Spleen (tissue), 11 donors: ENCODE data around the gene STAT3. TPM values are rescaled to one million over a fixed set of nuclear protein-coding genes. Genes with fewer than 3 reads are reported as not detected.
A peak's percentile ranks its signal among the peaks of the same experiment; 100 is the strongest.

Experiments used
- DNase-seq: peaks from one replicate; pipeline ENCODE4 v3.0.0-alpha.2; 2020
- H3K27ac ChIP-seq, 8 donors: fragments of 200-600 bp; sonication (generic) in 7 of 8; 1 replicate in 4 of 8; 2 replicates in 4 of 8; pipeline versions ENCODE4 v1.5.0 to v1.8.0; 2016 to 2021; ENCODE audit warnings: inconsistent platforms in 4 of 8, mild to moderate bottlenecking in 4 of 8, moderate library complexity in 1 of 8
- H3K27me3 ChIP-seq, 7 donors: fragments of 200-600 bp; sonication (generic) in 6 of 7; replicated peaks in 1 of 7; 1 replicate in 4 of 7; 2 replicates in 3 of 7; pipeline versions ENCODE4 v1.5.0 to v1.8.0; 2016 to 2021; ENCODE audit warnings: inconsistent platforms in 3 of 7, mild to moderate bottlenecking in 1 of 7
- H3K36me3 ChIP-seq, 6 donors: fragments of 200-600 bp; sonication (generic) in 5 of 6; 1 replicate in 4 of 6; 2 replicates in 2 of 6; pipeline versions ENCODE4 v1.5.0 to v1.8.0; 2016 to 2021; ENCODE audit warnings: inconsistent platforms in 2 of 6
- H3K4me1 ChIP-seq, 6 donors: fragments of 200-600 bp; sonication (generic) in 5 of 6; 1 replicate in 3 of 6; 2 replicates in 3 of 6; pipeline versions ENCODE4 v1.5.0 to v1.8.0; 2016 to 2021; ENCODE audit warnings: inconsistent platforms in 3 of 6
- H3K4me3 ChIP-seq, 8 donors: fragments of 200-600 bp; sonication (generic) in 7 of 8; 1 replicate in 4 of 8; 2 replicates in 4 of 8; pipeline versions ENCODE4 v1.5.0 to v1.8.0; 2016 to 2021; ENCODE audit warnings: inconsistent platforms in 4 of 8, mild to moderate bottlenecking in 4 of 8, moderate library complexity in 2 of 8
- H3K9me3 ChIP-seq, 8 donors: fragments of 200-600 bp; sonication (generic) in 7 of 8; 1 replicate in 4 of 8; 2 replicates in 4 of 8; pipeline versions ENCODE4 v1.5.0 to v1.8.0; 2016 to 2021; ENCODE audit warnings: inconsistent platforms in 4 of 8
- CTCF ChIP-seq, 11 experiments: fragments of 200-600 bp in 7 of 11; fragments of 450-650 bp in 4 of 11; sonication (generic) in 4 of 11; IDR thresholded peaks in 8 of 11; conservative IDR thresholded peaks in 3 of 11; 1 replicate in 7 of 11; 2 replicates in 4 of 11; pipeline versions ENCODE4 v1.4.0 to v1.8.0; 2016 to 2021; ENCODE audit warnings: antibody characterized with exemption in 11 of 11, inconsistent platforms in 4 of 11, mild to moderate bottlenecking in 1 of 11
- POLR2A ChIP-seq, 3 donors: fragments of 450-650 bp; IDR thresholded peaks; one replicate each; pipeline ENCODE4 v1.5.1; 2017; ENCODE audit warnings: antibody characterized with exemption in 3 of 3, mild to moderate bottlenecking in 1 of 3
- POLR2AphosphoS5 ChIP-seq, 3 donors: sonication (generic); formaldehyde crosslinking; IDR thresholded peaks; one replicate each; pipeline ENCODE4 v1.5.1; 2017; ENCODE audit warnings: antibody characterized with exemption in 3 of 3
- WGBS, 5 donors: extraction: QIAGEN DNeasy Blood & Tissue Kit in 3 of 5; methylation state at CpG; one replicate each; pipeline versions ENCODE4 v1.1.5 to v1.1.7; 2013 to 2018; 5-methylcytosine and 5-hydroxymethylcytosine counted together
- intact Hi-C: fragments of 100-400 bp; cut with DNase I; formaldehyde crosslinking; loops from one replicate; pipeline ENCODE4 v1.15.0; 2023; ENCODE audit warnings: low total_unique reads
- polyA plus RNA-seq, 3 donors: library from polyadenylated mRNA; stranded (reverse); fragments of 200-250 nt; gene quantifications; one replicate each; pipeline ENCODE4 v1.2.1, GENCODE V29; 2013
- total RNA-seq, 7 donors: library from RNA; depleted of rRNA in 3 of 7; stranded (reverse); fragments of >200 nt in 3 of 7; fragmentation: NEBNext Ultra II Directional in 4 of 7; extraction: Animal tissue kit (Norgen Biotek cat#: 25700) in 4 of 7; gene quantifications; one replicate each; pipeline versions ENCODE4 v1.1.0 to v1.2.1, GENCODE V29; 2016 to 2021
- donor health status: healthy with polysubstance abuse.
- donor health status: DM: no; HTN: no; CAD: no; lungs with moderate emphysema.
- donor health status: DM: no; HTN: no; CAD: no.
- donor health status: Bipolar disorder and iron deficiency.
- donor health status: healthy.
- donor health status: DM: no; HTN: no; CAD: no.
- donor health status: DM: yes; HTN: yes; CAD: no.

The STAT3 gene
- total and polyA plus RNA-seq, 10 donors = 18.3 to 326 (median 241) TPM

DNA sequence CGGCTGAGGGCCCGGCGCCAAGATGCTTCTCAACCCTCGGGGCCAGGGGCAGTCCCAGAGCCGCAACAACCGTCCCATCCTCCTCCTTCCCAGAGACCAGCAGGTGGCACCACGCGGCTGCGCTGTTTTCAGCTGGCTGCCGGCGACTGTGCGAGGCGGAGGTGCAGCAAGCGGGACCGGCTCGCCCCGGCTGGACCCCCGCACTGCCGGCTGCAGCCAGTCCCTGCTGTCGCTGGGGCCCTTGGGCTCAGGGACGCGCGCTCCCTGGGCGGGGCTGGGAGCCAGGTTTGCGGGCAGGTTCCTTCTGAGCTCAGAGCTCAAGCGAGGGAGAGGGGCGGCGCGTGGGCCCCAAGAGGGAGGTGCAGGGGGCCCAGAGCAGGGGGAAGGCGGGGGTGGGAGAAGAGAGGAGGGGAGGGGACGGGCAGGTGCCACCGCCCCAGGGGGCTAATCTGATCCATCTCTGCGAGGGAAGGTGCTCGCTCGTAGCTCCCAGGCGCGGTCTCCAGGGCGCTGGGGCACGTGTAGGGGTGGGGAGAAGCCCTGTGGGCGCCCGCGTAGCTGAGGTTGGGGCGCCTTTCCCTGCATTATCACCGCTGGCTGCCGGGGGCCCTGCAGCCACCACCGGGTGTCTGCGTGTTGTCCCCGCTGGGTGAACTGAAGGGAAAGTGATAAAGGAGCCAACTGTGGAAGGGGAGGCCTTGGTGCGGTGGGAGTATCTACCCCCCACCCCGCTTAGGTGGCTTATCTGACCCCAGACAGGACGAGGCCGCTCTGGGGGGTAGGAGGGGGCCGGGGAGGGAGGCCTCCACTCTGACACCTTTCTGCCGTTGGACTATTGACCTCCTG, 75.7 kb downstream of the STAT3 start:
- WGBS, 5 donors = 9 to 23% (median 17%) methylated on average over 27 to 54 of the region's 54 CpGs
- H3K4me1 ChIP-seq = peaks cover 52 to 75% (median 57%) of the 10 kb centered on the region in 6 donors
- H3K27ac ChIP-seq = peak overlapping the region; percentile 6 to 83 (median 67)
- intact Hi-C loops = no loop called here
- TF ChIP-seq CTCF (IDR thresholded peaks at IDR 0.05 in 8 of 11, conservative IDR thresholded peaks at IDR 0.05 in 3 of 11) = peak; percentile 31 to 81 (median 69)
- TF ChIP-seq POLR2AphosphoS5 (IDR thresholded peaks at IDR 0.05) = peak; percentile 83 to 93 (median 85)
- TF ChIP-seq POLR2A (IDR thresholded peaks at IDR 0.05) = no peak
- no peaks in the 10 kb centered on the region for H3K27me3 ChIP-seq
- no peaks in the 10 kb centered on the region for H3K9me3 ChIP-seq
- peak overlapping the region in 5 of 8 donors; percentile 13 to 62 (median 35) for H3K4me3 ChIP-seq
- H3K36me3 ChIP-seq = peaks cover 0 to 99% (median 63%) of the 10 kb centered on the region in 6 donors
- DNase-seq = peak; percentile 95

DNA sequence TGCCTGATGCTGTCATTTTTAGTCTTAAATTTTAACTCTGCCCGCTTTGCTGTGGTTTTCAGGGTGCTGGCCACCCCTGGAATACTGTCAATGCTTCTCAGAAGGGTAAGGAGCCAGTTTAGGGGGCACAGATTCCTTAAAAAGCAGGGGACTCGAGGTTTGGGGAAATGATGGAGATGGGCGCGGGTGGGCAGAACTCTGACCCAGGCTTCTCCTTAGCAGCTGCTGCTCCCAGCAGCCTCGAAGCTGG, 76.3 kb downstream of the STAT3 start:
- peak overlapping the region; percentile 6 to 83 (median 67) for H3K27ac ChIP-seq
- intact Hi-C loops = no loop called here
- peaks cover 52 to 70% (median 57%) of the 10 kb centered on the region in 6 donors for H3K4me1 ChIP-seq
- TF ChIP-seq POLR2AphosphoS5 (IDR thresholded peaks at IDR 0.05) (no peak), CTCF (IDR thresholded peaks at IDR 0.05 in 8 of 11, conservative IDR thresholded peaks at IDR 0.05 in 3 of 11) (no peak), POLR2A (IDR thresholded peaks at IDR 0.05) (no peak)
- peak overlapping the region in 4 of 8 donors; percentile 24 to 62 (median 37) for H3K4me3 ChIP-seq
- WGBS, 5 donors = 10 to 14% (median 11%) methylated on average over 4 to 5 of the region's 5 CpGs
- H3K36me3 ChIP-seq = peaks cover 0 to 99% (median 63%) of the 10 kb centered on the region in 6 donors
- H3K9me3 ChIP-seq = no peaks in the 10 kb centered on the region
- DNase-seq = no peak
- no peaks in the 10 kb centered on the region for H3K27me3 ChIP-seq

DNA sequence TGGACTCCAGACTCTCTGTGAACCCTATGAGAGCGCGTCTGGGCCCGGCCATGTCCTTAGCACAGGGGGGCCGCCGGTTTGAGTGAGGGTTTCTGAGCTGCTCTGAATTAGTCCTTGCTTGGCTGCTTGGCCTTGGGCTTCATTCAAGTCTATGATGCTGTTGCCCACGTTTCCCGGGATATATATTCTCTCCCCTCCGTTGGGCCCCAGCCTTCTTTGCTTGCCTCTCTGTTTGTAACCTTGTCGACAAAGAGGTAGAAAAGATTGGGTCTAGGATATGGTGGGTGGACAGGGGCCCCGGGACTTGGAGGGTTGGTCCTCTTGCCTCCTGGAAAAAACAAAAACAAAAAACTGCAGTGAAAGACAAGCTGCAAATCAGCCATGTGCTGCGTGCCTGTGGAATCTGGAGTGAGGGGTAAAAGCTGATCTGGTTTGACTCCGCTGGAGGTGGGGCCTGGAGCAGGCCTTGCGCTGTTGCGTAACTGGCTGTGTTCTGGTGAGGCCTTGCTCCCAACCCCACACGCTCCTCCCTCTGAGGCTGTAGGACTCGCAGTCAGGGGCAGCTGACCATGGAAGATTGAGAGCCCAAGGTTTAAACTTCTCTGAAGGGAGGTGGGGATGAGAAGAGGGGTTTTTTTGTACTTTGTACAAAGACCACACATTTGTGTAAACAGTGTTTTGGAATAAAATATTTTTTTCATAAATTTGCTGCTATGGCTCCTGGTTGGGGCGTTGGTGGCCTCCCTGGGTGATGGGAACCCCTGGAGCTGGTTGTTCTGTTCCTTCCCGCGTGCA, 76.8 kb downstream of the STAT3 start:
- TF ChIP-seq POLR2AphosphoS5 (IDR thresholded peaks at IDR 0.05) = peak; percentile 67 to 75 (median 73)
- no peak for TF ChIP-seq CTCF (IDR thresholded peaks at IDR 0.05 in 8 of 11, conservative IDR thresholded peaks at IDR 0.05 in 3 of 11)
- peak overlapping the region; percentile 6 to 83 (median 67) for H3K27ac ChIP-seq
- DNase-seq = peak; percentile 88
- H3K4me3 ChIP-seq = peak overlapping the region in 1 of 8 donors; percentile 62
- peaks cover 0 to 99% (median 63%) of the 10 kb centered on the region in 6 donors for H3K36me3 ChIP-seq
- no peaks in the 10 kb centered on the region for H3K27me3 ChIP-seq
- intact Hi-C loops = no loop called here
- H3K4me1 ChIP-seq = peaks cover 50 to 64% (median 55%) of the 10 kb centered on the region in 6 donors
- H3K9me3 ChIP-seq = no peaks in the 10 kb centered on the region
- 54 to 66% (median 58%) methylated on average over 19 of the region's 19 CpGs for WGBS, 5 donors

DNA sequence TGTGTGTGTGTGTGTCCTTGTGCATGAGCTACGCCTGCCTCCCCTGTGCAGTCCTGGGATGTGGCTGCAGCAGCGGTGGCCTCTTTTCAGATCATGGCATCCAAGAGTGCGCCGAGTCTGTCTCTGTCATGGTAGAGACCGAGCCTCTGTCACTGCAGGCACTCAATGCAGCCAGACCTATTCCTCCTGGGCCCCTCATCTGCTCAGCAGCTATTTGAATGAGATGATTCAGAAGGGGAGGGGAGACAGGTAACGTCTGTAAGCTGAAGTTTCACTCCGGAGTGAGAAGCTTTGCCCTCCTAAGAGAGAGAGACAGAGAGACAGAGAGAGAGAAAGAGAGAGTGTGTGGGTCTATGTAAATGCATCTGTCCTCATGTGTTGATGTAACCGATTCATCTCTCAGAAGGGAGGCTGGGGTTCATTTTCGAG, 77.4 kb downstream of the STAT3 start:
- DNase-seq = no peak
- H3K27me3 ChIP-seq = no peaks in the 10 kb centered on the region
- TF ChIP-seq POLR2AphosphoS5 (IDR thresholded peaks at IDR 0.05) (peak in 2 of 3 donors; percentile 27 to 39), CTCF (IDR thresholded peaks at IDR 0.05 in 8 of 11, conservative IDR thresholded peaks at IDR 0.05 in 3 of 11) (no peak)
- no peaks in the 10 kb centered on the region for H3K9me3 ChIP-seq
- intact Hi-C loops = no loop called here
- H3K4me3 ChIP-seq = no peak overlapping the region
- WGBS, 5 donors = 68 to 75% (median 70%) methylated on average over 8 to 9 of the region's 9 CpGs
- peak overlapping the region in 6 of 8 donors; percentile 44 to 83 (median 74) for H3K27ac ChIP-seq
- peaks cover 44 to 58% (median 49%) of the 10 kb centered on the region in 6 donors for H3K4me1 ChIP-seq
- peaks cover 0 to 99% (median 62%) of the 10 kb centered on the region in 6 donors for H3K36me3 ChIP-seq
